Measurements from ENCODE around the gene CCDC192.

The CCDC192 gene

DNA sequence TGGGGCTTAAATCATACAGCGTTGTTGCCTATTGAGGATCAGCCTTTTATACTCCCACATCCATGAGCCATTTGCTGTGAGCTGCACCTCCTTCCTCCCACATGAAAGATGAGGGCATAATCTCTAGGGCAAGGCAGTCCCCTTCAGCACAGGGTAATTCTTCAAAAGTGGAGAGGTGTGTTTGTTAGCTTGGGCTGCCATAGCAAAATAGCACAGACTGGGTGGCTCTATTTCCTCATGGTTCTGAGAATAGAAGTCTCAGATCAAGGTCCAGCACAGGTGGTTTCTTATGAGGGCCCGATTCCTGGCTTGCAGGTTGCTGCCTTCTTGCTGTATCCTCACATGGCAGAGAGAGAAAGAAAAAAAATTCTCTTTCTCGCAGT lies 258.6 kb downstream of the CCDC192 start:
- DNase-seq, result no peak

DNA sequence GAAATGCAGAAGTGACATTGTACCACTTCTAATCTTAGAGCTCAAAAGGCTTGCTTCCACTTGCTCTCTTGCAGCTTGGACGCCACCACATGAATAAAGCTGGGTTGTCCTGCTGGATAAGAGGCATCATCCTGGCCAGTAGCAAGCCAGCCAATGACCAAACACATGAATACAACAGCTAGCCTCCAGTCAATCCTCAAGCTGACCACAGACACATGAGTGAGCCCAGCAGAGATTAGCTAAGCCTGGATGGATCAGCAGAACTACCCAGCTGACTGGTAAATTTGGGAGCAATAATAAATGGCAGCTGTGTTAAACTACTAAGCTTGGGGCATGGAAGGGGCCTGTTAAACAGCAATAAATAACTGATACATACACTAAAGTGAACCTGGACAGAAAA lies 259.3 kb downstream of the CCDC192 start:
- DNase-seq, result no peak

DNA sequence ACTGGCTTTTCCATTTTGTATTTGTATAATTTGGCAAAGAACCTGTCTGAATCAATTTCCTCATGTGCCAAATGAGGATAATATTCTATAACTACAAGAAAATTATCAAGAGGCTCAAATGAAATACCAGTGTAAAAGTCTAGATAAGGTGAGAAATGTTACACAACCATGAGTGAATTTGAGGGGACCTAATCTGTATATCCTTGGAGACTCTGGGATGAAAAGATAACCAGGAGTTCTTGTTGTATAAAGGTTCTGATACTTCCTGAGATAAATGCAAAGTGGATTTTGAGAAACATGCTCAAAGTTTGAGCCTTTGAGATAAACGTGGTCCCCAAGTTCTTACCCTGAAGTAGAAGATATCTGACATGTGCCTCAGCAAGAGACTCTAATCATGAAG lies 260.0 kb downstream of the CCDC192 start:
- no peak for DNase-seq

DNA sequence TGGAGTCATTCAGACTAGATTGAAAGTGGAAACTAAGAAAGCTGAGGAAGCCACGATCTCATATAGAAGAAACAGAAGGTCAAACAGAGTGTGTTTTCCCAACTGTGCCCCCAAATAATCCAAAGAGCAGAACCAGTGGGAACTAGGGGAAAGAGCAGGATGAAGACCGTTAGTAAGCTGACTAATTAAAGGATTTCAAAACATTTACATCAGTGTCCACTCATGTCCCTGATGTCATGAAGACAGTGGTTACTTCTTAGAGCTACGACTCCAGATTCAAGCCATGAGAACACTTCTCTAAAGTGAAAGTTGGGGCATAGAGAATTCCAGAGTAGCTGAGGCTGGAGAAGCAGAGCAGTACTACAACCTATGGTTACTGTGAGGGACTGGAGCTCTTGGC lies 260.7 kb downstream of the CCDC192 start:
- DNase-seq, result no peak

DNA sequence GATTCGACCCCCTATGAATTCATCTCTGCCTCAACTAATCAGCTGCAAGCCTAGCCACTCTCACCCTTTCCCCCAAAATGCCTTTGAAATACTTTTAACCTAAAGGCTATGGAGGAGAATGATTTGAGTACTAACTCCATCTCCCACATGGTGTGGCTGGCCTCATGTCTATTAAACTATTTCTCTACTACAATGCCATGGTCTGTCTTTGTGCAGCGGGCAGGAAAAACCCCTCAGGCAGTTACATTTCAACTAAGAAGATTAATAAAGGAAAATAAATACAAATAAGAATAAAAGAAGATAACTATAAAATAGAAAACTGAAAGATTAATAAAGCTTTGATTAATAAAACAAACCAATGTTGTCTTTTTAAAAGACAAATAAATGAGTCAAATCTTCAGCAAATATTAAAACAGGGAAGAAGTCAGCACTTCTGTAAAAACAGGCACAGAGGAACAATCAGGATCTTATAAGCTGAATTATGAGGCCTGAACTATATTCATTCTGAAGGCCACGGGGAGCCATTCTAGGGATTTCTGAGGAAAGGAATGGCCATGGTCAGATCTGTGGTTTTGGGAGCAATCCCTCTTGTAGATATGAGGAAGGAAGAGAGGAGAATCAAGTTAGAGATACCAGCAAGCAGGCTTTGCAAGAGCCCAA lies 264.3 kb downstream of the CCDC192 start:
- DNase-seq, result no peak

DNA sequence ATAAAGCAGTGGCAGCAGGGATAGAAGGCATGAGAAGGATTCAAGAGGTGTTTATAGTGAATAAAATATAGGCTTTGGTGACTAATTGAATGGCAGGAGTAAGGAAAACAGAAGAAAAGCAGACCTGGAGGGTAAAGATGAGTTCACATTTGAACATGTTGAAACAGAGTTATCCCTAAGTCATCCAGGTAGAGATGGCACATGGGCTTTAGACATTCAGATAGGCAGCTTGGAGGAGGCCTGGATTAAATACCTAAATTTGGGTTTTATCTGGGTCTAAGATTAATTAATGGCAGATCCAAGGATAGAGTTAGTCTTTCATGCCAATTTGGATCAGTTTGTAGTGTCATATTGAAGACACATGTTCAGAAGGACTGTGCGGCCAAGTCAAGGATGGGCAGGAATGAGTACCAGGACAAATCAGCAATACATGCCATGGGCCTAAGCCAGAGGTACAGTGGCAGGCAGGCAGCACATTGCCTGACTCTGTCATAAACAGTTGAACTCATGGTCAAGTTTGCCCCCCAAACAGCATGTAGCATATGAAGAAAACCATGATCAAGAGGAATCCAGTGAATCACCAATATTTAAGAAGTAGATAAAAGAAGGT lies 264.9 kb downstream of the CCDC192 start:
- no peak for DNase-seq

DNA sequence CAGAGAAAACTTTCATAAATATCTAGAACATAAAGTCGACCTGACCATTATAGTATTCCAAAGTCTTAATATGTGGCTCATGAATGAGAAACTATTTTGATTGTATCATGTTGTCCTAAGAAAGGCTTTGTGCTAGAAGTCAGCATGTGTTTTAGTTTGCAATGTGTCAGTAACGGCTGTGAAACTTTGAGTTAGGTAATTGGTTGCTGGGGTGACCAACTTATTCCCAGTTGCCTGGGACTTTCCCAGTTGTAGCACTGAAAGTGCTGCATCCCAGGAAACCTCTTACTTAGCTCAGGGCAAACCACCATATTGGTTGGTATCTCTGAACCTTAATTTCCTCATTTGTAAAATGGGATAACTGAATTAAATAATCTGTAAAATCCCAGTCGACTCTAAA lies 265.8 kb downstream of the CCDC192 start:
- no peak for DNase-seq

DNA sequence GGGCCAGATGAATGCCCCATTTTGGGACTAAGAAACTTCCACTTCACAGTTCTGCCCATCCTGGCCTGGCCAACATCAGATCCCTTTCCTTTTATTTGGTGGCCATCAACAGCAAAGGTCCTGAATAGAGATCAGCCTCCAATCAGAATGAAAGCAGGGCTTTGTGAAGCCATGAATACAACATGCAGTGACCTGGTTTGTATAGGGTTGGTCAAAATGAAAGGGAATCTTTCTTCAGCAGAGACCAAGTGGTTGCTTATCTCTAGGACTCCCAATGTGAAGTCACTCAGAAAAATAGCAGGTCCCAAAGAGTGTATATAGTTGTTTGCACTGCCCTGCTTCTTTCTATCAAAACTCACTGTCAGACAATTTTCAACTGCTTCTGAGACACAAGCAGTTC lies 266.5 kb downstream of the CCDC192 start:
- no peak for DNase-seq

DNA sequence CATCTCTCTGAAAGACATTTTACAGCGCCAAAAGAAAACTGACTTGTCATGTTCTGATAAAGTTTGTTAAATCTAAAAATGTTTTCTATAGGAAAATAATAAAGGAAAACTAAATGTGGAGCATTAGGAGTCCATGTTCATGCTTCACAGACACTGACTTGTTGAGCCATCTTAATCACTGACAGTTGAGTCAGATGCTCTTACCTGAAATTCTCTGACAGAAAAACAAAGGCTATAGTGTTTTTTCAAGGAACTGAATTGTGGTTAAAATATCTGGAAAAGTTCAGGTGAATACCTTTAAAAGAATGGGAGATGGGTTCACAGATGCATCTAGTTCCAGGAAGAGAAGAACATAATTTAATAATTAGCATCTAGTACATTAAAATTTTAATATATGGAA lies 266.9 kb downstream of the CCDC192 start:
- no peak for DNase-seq

DNA sequence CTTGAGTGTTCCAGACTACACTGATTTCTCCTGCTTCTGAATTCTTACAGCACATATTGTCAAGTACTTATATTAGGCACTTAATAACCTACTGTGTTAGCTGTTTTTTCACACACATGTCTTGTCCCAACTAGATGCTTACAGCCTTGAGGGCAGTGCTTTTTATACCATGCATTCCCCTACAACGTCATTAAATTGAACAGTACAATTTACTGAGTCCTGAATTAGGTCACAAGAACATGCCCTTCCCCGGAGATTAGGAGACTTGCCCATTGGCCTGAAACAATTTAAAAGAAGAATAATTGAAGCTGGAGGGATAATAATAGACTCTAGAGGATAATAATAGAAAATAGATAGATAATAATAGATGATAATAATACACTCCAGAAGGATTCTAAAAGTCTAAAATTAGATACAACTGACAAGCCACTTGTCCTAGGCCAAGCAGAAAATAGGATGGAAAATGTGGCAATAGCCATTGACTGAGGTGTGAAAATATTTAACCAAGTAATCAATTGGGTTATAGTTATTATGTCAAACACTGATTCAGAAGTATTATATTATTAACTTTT lies 267.7 kb downstream of the CCDC192 start:
- no peak for DNase-seq

DNA sequence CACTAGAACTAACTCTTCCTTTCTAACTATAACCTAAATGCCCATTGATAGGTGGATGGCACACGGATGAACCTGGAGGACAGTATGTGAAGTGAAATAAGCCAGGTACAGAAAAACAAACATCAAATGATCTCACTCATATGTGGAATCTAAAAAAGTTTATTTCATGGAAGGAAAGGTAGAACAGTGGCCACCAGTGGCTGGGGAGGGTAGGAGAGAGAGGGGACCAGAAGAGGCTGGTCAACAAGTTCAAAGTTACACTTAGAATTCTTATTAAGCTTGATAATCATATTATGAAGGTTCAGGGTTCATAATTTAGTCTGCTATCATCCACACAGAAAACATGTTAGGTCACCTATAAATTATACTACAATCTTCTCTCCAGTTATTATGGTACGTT lies 272.8 kb downstream of the CCDC192 start:
- no peak for DNase-seq

DNA sequence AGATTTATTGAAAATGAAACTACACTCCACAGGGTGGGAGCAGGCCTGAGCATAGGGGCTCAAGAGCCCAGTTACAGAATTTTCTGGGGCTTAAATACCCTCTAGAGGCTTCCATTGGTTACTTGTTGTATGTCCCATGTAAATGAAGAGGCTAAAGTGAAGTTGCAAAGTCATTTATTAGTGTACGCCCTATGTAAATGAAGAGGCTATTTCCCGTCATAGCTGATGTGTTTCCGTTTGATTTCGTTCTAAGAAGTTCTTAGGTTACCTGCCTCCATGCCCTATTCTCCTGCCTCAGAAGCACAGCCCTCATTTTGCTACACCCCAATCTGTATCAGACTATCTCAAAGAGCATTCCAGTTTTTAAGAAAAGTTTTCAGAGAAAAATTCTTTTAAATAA lies 273.3 kb downstream of the CCDC192 start:
- no peak for DNase-seq

DNA sequence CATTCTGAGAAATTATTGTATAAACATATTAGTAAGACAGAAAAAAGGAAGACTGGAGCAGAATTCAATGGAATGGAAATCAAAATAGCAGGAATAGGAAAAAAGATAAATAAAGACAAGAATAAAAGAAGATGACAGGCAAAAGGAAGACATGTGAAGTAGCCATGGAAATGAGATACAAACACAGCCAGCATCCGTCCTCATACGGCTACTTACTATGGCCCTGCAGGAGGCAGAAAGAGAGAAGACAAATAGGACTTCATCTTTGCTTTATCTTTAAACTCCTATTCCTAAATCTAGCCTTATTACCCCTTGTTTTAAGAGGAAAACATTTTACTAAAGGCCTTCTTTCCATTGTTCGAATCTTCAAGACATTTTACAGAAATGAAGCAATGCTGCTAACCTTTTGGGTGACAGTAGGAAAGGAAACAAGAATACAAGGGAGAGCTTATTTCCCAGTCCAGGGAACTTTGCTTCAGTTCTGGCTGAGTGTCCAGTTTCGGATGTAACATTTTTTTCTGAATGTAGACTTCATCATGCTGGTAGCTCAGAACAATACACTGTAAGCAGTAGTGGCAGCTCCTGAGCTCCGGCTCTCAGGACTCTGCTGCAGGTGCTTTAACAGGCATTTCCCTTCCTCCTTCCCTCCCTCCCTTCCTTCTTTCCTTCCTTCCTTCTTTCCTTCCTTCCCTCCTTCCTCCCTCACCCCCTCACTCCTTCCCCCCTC lies 274.0 kb downstream of the CCDC192 start:
- no peak for DNase-seq

DNA sequence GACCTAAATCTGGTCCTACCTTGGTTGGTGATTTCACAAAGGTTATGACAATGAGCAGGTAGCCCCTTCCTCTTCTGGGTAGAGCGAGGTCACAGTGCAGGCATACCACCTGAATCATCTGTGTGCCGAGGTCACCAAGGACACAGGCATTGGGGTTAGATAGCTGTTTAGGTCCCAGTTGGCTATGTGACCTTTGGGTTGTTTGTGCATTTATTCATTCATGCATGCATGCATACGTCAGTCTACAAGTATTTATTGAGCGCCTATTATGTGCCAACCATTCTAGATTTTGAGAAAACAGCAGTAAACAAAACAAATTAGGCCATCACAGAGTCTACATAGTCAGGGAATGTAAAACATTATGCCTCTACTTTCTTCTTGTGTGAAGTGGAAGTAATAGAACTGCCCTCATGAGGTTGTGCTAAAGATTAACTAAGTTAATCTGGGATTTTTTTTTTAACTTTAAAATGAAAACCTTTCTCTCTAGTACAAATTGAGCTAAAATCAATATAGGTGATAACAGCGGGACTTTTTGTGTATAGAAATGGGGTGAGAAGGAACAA lies 275.6 kb downstream of the CCDC192 start:
- DNase-seq, result no peak

DNA sequence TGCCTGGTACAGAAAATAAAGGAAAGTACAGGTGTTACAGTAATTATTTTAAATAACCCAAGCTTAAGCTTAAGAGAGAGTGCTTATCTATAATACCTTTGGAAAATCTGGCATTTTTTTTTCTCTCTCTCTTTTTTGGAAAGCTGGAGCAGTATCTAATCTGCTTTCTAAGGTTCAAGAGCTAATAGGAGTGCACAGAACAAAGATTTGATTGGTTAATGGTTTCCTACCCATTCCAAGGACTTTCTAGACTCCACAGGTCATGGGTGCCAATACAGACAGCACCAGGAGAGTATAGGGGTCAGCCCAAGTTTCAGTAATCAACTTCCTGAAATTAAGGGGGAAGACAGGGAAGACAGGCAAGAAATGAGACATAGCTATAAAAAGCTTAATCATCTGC lies 276.3 kb downstream of the CCDC192 start:
- DNase-seq, result no peak

DNA sequence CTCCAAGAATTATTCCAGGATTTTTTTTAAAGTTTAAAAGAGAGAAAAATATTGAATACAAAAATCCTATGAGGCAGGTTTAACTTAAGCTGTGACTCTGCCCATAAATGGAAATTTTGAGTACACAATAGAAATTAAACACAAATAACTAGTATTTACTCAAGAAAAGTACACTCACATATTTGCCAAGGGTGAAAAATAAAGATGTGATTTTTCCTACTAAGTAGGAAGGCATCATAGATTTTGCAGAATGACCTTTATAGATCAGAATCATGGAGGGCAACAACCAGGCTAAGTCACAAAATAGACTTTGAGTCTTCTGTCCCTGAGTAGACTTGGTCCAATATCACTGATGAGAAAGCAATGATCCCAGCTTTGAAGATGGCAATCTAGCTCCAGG lies 277.7 kb downstream of the CCDC192 start:
- no peak for DNase-seq

DNA sequence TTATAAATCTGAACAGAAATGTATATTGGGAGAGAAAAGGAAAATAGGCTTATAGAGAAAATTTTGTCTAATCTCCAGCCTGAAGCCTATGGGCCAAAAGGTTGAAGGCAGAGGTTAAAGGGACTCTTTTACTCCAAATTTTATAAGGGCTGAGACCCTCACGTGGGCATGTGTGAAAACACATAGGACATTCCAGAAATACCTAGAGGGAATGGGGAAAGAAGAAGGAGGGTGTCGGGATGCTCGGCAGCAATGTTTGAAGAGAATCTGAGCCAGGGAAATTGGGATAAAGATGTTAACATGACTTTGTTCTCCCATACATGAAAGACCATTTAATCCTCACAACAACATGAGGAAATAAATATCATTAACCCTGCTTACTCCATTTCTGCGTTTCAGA lies 278.3 kb downstream of the CCDC192 start:
- no peak for DNase-seq

DNA sequence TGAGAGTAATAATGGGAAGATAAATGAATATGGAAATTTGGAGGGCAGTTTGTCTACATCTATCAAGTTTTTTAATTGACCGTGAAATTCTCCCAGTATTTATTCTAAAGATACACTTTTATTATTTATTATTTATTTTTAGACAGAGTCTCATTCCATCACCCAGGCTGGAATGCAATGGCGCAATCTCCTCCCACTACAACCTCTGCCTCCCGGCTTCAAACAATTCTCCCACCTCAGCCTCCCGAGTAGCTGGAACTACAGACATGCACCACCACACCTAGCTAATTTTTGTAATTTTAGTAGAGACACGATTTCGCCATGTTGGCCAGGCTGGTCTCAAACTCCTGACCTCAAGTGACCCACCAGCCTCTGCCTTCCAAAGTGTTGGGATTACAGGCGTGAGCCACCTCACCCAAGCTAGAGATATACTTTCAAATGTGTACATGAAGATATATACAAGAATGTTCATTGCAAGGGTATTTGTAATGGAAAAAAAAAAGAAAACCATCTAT lies 282.7 kb downstream of the CCDC192 start:
- DNase-seq, result no peak

DNA sequence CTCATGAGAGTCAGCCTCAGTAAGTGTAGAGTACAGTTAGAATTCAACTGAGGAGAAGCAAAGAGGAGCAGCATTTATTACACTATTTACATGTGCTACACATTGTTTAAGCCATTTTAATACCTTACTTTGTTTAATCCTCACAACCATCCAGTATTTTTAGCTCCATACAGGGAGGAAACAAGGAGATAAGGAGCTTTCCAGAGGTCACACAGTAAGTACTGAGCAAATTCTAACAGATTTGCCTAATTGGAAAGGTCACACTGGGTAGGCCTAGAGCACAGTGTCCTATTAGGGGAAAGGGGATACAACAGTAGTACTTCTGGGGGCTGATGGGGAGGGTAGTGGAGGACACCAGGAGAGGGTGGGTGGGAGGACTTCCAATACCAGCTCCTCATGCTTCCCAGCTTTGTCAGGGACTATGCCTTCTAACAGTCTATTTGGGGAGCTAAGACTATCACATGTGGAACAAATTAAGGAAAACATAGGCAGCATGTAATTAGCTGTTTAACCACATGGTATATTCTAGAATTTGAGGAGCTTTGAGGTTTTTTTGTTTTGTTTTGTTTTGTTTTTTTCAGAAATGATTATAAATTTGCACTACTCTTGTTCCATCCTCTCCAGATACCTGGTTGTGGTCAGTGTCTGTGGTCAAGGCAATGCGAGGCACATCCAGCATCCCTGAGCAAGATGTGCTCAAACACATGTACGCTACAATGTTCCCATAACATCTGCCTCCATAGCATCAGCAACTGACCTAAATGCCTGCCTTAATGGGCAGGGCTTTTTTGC lies 284.4 kb downstream of the CCDC192 start:
- DNase-seq, result no peak

DNA sequence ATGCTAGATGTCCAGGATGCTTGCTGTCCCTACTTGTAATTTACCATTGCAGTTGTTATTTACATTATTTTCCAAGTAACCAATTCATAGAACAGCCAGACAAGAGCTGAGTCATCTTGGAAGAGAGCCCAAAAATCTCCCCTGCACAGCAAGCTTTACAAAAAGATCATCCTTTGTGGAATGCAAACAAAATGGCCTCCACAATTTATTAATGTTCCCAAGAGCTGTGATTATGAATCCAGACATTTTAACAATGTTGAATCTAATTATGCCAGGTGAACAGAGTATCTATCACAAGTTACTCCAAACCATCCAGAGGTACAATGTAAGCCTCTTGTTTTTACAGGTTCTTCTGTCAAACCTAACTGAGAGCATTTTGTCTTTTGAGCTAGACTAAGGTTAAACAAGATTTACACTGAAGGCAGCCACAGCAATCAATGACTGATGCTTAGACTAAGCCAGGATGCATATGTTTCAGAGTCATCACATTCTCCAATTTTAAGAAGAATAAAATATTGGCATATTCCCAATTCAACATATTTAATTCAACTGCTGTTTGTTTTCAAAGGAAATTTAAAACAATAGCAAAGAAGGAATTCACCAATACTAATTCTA lies 285.1 kb downstream of the CCDC192 start:
- no peak for DNase-seq
